Liver (tissue), 9 donors: ENCODE measurements around the gene MUC2. TPM values are rescaled to one million over a fixed set of nuclear protein-coding genes. Genes with fewer than 3 reads are reported as not detected.

Experiments
- DNase-seq: peaks from one replicate; pipeline ENCODE4 v3.0.0-alpha.2; 2017; ENCODE audit warnings: low spot score
- H3K27ac ChIP-seq, 2 donors: one replicate each; pipeline ENCODE4 v1.7.0; 2013; ENCODE audit warnings: inconsistent platforms in 2 of 2, low read length in 2 of 2, control low read depth in 1 of 2, low read depth in 1 of 2, mild to moderate bottlenecking in 1 of 2
- H3K27me3 ChIP-seq, 4 donors: one replicate each; pipeline versions ENCODE4 v1.6.1 to v1.7.0; 2013; ENCODE audit warnings: low read length in 3 of 4, inconsistent platforms in 1 of 4, mild to moderate bottlenecking in 1 of 4, moderate library complexity in 1 of 4; ENCODE audit not compliant: control insufficient read depth in 4 of 4, insufficient read depth in 4 of 4
- H3K36me3 ChIP-seq, 4 donors: one replicate each; pipeline versions ENCODE4 v1.6.1 to v1.7.0; 2013; ENCODE audit warnings: low read length in 3 of 4, mild to moderate bottlenecking in 3 of 4, low read depth in 1 of 4, moderate library complexity in 1 of 4; ENCODE audit not compliant: control insufficient read depth in 4 of 4, insufficient read depth in 3 of 4
- H3K4me1 ChIP-seq, 4 donors: one replicate each; pipeline versions ENCODE4 v1.6.1 to v1.7.0; 2013; ENCODE audit warnings: low read length in 3 of 4, mild to moderate bottlenecking in 3 of 4, moderate library complexity in 1 of 4; ENCODE audit not compliant: control insufficient read depth in 4 of 4, insufficient read depth in 4 of 4
- H3K4me3 ChIP-seq, 3 donors: one replicate each; pipeline versions ENCODE4 v1.6.1 to v1.7.0; 2013; ENCODE audit warnings: low read length in 3 of 3, control low read depth in 1 of 3, low read depth in 1 of 3, mild to moderate bottlenecking in 1 of 3
- H3K9ac ChIP-seq, 2 donors: one replicate each; pipeline ENCODE4 v1.7.0; 2013; ENCODE audit warnings: low read length in 2 of 2, mild to moderate bottlenecking in 2 of 2, moderate library complexity in 2 of 2, control low read depth in 1 of 2, low read depth in 1 of 2
- H3K9me3 ChIP-seq, 4 donors: one replicate each; pipeline versions ENCODE4 v1.6.1 to v1.7.0; 2013; ENCODE audit warnings: low read length in 3 of 4; ENCODE audit not compliant: control insufficient read depth in 4 of 4
- FOXA2 ChIP-seq: IDR thresholded peaks from 2 replicates; pipeline ENCODE4 v1.6.1; 2016; ENCODE audit warnings: antibody characterized with exemption
- GABPA ChIP-seq, 2 donors: IDR thresholded peaks in 1 of 2; conservative IDR thresholded peaks in 1 of 2; 2 replicates each; pipeline ENCODE4 v1.6.1; 2016; ENCODE audit warnings: antibody characterized with exemption in 2 of 2, mild to moderate bottlenecking in 1 of 2, moderate library complexity in 1 of 2
- HNF4A ChIP-seq, 2 donors: conservative IDR thresholded peaks; 2 replicates each; pipeline ENCODE4 v1.6.1; 2016; ENCODE audit warnings: antibody characterized with exemption in 2 of 2, mild to moderate bottlenecking in 2 of 2
- HNF4G ChIP-seq: IDR thresholded peaks from 2 replicates; pipeline ENCODE4 v1.6.1; 2016; ENCODE audit warnings: antibody characterized with exemption
- JUND ChIP-seq, 2 donors: IDR thresholded peaks; 2 replicates each; pipeline ENCODE4 v1.6.1; 2016; ENCODE audit warnings: antibody characterized with exemption in 2 of 2
- NR2F2 ChIP-seq: IDR thresholded peaks from 2 replicates; pipeline ENCODE4 v1.6.1; 2016; ENCODE audit warnings: antibody characterized with exemption
- RAD21 ChIP-seq, 2 donors: IDR thresholded peaks; 2 replicates each; pipeline ENCODE4 v1.6.1; 2016; ENCODE audit warnings: antibody characterized with exemption in 2 of 2, mild to moderate bottlenecking in 2 of 2
- RXRA ChIP-seq, 2 donors: IDR thresholded peaks; 2 replicates each; pipeline ENCODE4 v1.6.1; 2017 to 2018; ENCODE audit warnings: antibody characterized with exemption in 2 of 2, mild to moderate bottlenecking in 1 of 2
- TAF1 ChIP-seq: conservative IDR thresholded peaks from 2 replicates; pipeline ENCODE4 v1.6.1; 2016; ENCODE audit warnings: antibody characterized with exemption, mild to moderate bottlenecking
- YY1 ChIP-seq: IDR thresholded peaks from 2 replicates; pipeline ENCODE4 v1.6.1; 2016; ENCODE audit warnings: antibody characterized with exemption, mild to moderate bottlenecking
- WGBS: extraction: QIAGEN DNeasy Blood & Tissue Kit; methylation state at CpG from one replicate; pipeline ENCODE4 v1.1.7; 2013; 5-methylcytosine and 5-hydroxymethylcytosine counted together
- polyA plus RNA-seq, 2 donors: library from polyadenylated mRNA; stranded (reverse) in 1 of 2; unstranded in 1 of 2; fragments of 200-250 nt in 1 of 2; fragments of >200 nt in 1 of 2; fragmentation: Nextera tagmentation in 1 of 2; extraction: Ambion mirVana in 1 of 2; gene quantifications; one replicate each; pipeline versions ENCODE4 v1.2.1 to v1.2.3, GENCODE V29; 2013 to 2015
- total RNA-seq, 2 donors: library from RNA; depleted of rRNA; stranded (reverse); fragments of >200 nt; gene quantifications; one replicate each; pipeline ENCODE4 v1.2.3, GENCODE V29; 2014
- TF ChIP-seq, protein P1 (sequence below): fragments of 150-350 bp; IDR thresholded peaks from 2 replicates; pipeline ENCODE4 v1.5.1; 2017; ENCODE audit warnings: improper control_type of control experiment, low read depth, low read length; ENCODE audit not compliant: missing input control
- TF ChIP-seq, protein P2 (sequence below): IDR thresholded peaks from 2 replicates; pipeline ENCODE4 v1.6.1; 2016; ENCODE audit warnings: antibody characterized with exemption
- TF ChIP-seq, protein P3 (sequence below): IDR thresholded peaks from 2 replicates; pipeline ENCODE4 v1.6.1; 2016; ENCODE audit warnings: antibody characterized with exemption
- TF ChIP-seq, protein P4 (sequence below): IDR thresholded peaks from 2 replicates; pipeline ENCODE4 v1.6.1; 2016; ENCODE audit warnings: antibody characterized with exemption
- TF ChIP-seq, protein P5 (sequence below): IDR thresholded peaks from 2 replicates; pipeline ENCODE4 v1.6.1; 2016; ENCODE audit warnings: antibody characterized with exemption, mild to moderate bottlenecking
- donor health status: healthy.
- donor health status: healthy.
- donor health status: healthy.
- donor health status: healthy.
- donor health status: healthy.

The MUC2 gene
- total and polyA plus RNA-seq, 4 donors: under 0.01 TPM; not detected in 3

DNA sequence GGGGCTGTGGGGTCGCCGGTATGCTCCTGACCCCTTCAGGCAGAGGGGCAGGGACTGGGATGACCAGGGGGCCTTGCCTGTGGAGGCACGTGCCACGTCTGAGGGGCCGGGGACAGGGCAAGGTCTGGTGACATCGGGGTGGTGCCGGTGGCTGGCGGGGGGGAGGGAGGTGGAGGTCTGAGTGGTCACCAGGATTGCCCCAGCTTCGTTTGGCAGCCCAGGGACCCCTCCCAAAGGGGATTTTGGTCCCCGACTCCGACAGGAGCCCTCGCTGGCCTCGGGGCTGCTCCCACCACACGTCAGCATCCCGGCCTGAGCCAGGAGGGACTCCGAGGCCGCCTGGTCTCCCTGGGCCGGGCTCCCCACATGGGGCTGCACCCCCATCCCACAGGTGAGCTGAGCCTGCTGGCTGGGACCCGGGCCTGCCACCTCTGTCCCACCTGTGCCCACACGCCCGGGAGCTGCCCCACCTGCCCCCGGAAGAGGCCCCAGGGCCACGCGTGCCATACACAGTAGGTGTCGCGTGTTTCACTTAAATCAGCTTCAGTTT is 37.1 kb upstream of the MUC2 start (continued):
- TF ChIP-seq, protein P1, sequence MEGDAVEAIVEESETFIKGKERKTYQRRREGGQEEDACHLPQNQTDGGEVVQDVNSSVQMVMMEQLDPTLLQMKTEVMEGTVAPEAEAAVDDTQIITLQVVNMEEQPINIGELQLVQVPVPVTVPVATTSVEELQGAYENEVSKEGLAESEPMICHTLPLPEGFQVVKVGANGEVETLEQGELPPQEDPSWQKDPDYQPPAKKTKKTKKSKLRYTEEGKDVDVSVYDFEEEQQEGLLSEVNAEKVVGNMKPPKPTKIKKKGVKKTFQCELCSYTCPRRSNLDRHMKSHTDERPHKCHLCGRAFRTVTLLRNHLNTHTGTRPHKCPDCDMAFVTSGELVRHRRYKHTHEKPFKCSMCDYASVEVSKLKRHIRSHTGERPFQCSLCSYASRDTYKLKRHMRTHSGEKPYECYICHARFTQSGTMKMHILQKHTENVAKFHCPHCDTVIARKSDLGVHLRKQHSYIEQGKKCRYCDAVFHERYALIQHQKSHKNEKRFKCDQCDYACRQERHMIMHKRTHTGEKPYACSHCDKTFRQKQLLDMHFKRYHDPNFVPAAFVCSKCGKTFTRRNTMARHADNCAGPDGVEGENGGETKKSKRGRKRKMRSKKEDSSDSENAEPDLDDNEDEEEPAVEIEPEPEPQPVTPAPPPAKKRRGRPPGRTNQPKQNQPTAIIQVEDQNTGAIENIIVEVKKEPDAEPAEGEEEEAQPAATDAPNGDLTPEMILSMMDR: no peak
- TF ChIP-seq RAD21 (IDR thresholded peaks at IDR 0.05) (no peak), YY1 (no peak), HNF4G (no peak), RXRA (IDR thresholded peaks at IDR 0.05) (no peak), NR2F2 (no peak)
- TF ChIP-seq, protein P2, sequence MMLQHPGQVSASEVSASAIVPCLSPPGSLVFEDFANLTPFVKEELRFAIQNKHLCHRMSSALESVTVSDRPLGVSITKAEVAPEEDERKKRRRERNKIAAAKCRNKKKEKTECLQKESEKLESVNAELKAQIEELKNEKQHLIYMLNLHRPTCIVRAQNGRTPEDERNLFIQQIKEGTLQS: no peak

DNA sequence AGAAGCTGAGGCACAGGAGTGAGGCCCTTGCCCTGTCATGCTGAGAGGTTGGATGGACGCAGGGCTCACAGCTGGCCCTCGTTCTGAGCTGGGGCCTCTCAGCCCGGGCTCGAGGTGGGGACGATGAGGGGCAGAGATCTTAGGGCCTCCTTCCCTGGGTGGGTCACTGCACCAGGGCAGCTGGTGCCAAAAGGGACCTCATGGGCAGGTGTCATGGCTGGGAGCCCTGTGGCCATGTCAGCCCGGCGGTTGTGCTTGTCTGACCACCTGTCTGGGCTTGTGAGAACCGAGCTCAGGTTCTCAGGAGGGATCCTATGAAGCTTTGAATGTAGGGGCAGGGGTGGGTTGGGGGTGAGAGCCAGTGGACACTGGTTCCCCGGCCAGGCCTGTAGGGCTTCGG is 36.3 kb upstream of the MUC2 start:
- no peaks in the 10 kb centered on the region for H3K9me3 ChIP-seq
- H3K4me1 ChIP-seq: peaks cover 0 to 5% (median 0%) of the 10 kb centered on the region in 4 donors
- WGBS: 84% methylated on average over 10 of the region's 10 CpGs
- no peak overlapping the region for H3K9ac ChIP-seq
- TF ChIP-seq NR2F2 (no peak), YY1 (no peak), FOXA2 (no peak), HNF4A (conservative IDR thresholded peaks at IDR 0.05) (no peak), TAF1 (no peak), GABPA (IDR thresholded peaks at IDR 0.05 in 1 of 2, conservative IDR thresholded peaks at IDR 0.05 in 1 of 2) (no peak)
- TF ChIP-seq, protein P1: no peak
- TF ChIP-seq, protein P3, sequence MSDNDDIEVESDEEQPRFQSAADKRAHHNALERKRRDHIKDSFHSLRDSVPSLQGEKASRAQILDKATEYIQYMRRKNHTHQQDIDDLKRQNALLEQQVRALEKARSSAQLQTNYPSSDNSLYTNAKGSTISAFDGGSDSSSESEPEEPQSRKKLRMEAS: no peak
- TF ChIP-seq, protein P4, sequence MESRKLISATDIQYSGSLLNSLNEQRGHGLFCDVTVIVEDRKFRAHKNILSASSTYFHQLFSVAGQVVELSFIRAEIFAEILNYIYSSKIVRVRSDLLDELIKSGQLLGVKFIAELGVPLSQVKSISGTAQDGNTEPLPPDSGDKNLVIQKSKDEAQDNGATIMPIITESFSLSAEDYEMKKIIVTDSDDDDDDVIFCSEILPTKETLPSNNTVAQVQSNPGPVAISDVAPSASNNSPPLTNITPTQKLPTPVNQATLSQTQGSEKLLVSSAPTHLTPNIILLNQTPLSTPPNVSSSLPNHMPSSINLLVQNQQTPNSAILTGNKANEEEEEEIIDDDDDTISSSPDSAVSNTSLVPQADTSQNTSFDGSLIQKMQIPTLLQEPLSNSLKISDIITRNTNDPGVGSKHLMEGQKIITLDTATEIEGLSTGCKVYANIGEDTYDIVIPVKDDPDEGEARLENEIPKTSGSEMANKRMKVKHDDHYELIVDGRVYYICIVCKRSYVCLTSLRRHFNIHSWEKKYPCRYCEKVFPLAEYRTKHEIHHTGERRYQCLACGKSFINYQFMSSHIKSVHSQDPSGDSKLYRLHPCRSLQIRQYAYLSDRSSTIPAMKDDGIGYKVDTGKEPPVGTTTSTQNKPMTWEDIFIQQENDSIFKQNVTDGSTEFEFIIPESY: no peak
- H3K36me3 ChIP-seq: no peaks in the 10 kb centered on the region
- H3K27me3 ChIP-seq: peaks cover 0 to 4% (median 0%) of the 10 kb centered on the region in 4 donors
- no peak overlapping the region for H3K27ac ChIP-seq
- DNase-seq: no peak
- H3K4me3 ChIP-seq: no peak overlapping the region

DNA sequence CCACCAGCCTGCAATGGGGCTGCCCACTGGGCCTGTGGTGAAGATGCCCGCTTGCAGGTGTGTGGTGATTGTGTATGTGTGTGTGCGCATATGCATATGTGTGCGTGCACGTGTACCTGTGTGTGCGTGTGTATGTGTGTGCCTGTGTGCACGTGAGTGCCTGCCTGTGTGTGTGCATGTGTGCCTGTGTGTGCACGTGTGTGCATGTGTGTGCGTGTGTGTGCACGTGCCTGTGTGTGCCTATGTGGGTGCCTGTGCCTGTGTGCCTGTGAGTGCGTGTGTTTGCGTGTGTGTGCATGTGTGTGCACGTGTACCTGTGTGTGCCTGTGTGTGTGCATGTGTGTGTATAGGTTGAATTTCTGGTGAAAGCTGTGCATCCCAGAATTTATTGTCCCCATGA is 35.8 kb upstream of the MUC2 start:
- H3K9me3 ChIP-seq: no peaks in the 10 kb centered on the region
- peaks cover 0 to 5% (median 0%) of the 10 kb centered on the region in 4 donors for H3K4me1 ChIP-seq
- no peak overlapping the region for H3K9ac ChIP-seq
- H3K27me3 ChIP-seq: peaks cover 0 to 4% (median 0%) of the 10 kb centered on the region in 4 donors
- DNase-seq: no peak
- WGBS: 91% methylated on average over 12 of the region's 12 CpGs
- H3K4me3 ChIP-seq: no peak overlapping the region
- H3K36me3 ChIP-seq: no peaks in the 10 kb centered on the region
- no peak overlapping the region for H3K27ac ChIP-seq
- TF ChIP-seq, protein P4: no peak
- TF ChIP-seq YY1 (no peak), GABPA (IDR thresholded peaks at IDR 0.05 in 1 of 2, conservative IDR thresholded peaks at IDR 0.05 in 1 of 2) (no peak), FOXA2 (no peak), HNF4G (no peak), JUND (IDR thresholded peaks at IDR 0.05) (no peak), RAD21 (IDR thresholded peaks at IDR 0.05) (no peak)
- TF ChIP-seq, protein P3: no peak
- TF ChIP-seq, protein P2: no peak
- TF ChIP-seq, protein P5, sequence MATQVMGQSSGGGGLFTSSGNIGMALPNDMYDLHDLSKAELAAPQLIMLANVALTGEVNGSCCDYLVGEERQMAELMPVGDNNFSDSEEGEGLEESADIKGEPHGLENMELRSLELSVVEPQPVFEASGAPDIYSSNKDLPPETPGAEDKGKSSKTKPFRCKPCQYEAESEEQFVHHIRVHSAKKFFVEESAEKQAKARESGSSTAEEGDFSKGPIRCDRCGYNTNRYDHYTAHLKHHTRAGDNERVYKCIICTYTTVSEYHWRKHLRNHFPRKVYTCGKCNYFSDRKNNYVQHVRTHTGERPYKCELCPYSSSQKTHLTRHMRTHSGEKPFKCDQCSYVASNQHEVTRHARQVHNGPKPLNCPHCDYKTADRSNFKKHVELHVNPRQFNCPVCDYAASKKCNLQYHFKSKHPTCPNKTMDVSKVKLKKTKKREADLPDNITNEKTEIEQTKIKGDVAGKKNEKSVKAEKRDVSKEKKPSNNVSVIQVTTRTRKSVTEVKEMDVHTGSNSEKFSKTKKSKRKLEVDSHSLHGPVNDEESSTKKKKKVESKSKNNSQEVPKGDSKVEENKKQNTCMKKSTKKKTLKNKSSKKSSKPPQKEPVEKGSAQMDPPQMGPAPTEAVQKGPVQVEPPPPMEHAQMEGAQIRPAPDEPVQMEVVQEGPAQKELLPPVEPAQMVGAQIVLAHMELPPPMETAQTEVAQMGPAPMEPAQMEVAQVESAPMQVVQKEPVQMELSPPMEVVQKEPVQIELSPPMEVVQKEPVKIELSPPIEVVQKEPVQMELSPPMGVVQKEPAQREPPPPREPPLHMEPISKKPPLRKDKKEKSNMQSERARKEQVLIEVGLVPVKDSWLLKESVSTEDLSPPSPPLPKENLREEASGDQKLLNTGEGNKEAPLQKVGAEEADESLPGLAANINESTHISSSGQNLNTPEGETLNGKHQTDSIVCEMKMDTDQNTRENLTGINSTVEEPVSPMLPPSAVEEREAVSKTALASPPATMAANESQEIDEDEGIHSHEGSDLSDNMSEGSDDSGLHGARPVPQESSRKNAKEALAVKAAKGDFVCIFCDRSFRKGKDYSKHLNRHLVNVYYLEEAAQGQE: no peak
